Right lung (tissue), 5 donors: ENCODE measurements around the gene ATRX. TPM values are rescaled to one million over a fixed set of nuclear protein-coding genes. Genes with fewer than 3 reads are reported as not detected.
"Not testable (repeated sequence)": the region's sequence is repeated elsewhere in the genome, so short reads cannot be mapped to it uniquely, and the experiment has no call there.

Source experiments
- DNase-seq, 2 donors: peaks; one replicate each; pipeline ENCODE4 v3.0.0-alpha.2; 2013
- polyA plus RNA-seq, 5 donors: library from polyadenylated mRNA; unstranded; fragments of 120-200 nt; gene quantifications; one replicate each; pipeline versions ENCODE4 v1.2.1 to v1.2.3, GENCODE V29; 2013; ENCODE audit warnings: inconsistent platforms in 1 of 5, low replicate concordance in 1 of 5; ENCODE audit not compliant: insufficient read length in 5 of 5, insufficient read depth in 1 of 5

ATRX gene
- polyA plus RNA-seq, 5 donors: 48.7 to 113 (median 109) TPM

GRCh38 chrX:77635373-77635772 lies 150.6 kb downstream of the ATRX start:
- no peak for DNase-seq

GRCh38 chrX:77628294-77629025 lies 157.6 kb downstream of the ATRX start:
- no peak for DNase-seq

- no peak for DNase-seq
Measured at GRCh38 chrX:77622672-77623071, 163.3 kb downstream of the ATRX start.

- DNase-seq: no peak
Measured at GRCh38 chrX:77622233-77622632, 163.8 kb downstream of the ATRX start.

- not testable (repeated sequence) for DNase-seq
Measured at GRCh38 chrX:77621453-77621852, 164.6 kb downstream of the ATRX start.

- no peak for DNase-seq
Measured at GRCh38 chrX:77617206-77617605, 168.8 kb downstream of the ATRX start.

GRCh38 chrX:77603635-77604336 lies 182.2 kb downstream of the ATRX start:
- no peak for DNase-seq

GRCh38 chrX:77597511-77597910 lies 188.5 kb downstream of the ATRX start:
- DNase-seq: no peak

- no peak for DNase-seq
Measured at GRCh38 chrX:77597090-77597489, 188.9 kb downstream of the ATRX start.

- DNase-seq: no peak
Measured at GRCh38 chrX:77595848-77596247, 190.2 kb downstream of the ATRX start.

- DNase-seq: no peak
Measured at GRCh38 chrX:77572322-77572721, 213.7 kb downstream of the ATRX start.

GRCh38 chrX:77565278-77565677 lies 220.7 kb downstream of the ATRX start:
- DNase-seq: no peak

- DNase-seq: no peak
Measured at GRCh38 chrX:77564823-77565222, 221.2 kb downstream of the ATRX start.

GRCh38 chrX:77561372-77561771 lies 224.6 kb downstream of the ATRX start:
- DNase-seq: no peak

- no peak for DNase-seq
Measured at GRCh38 chrX:77556276-77556675, 229.7 kb downstream of the ATRX start.

- no peak for DNase-seq
Measured at GRCh38 chrX:77548751-77549150, 237.3 kb downstream of the ATRX start.

- not testable (repeated sequence) for DNase-seq
Measured at GRCh38 chrX:77539778-77540177, 246.2 kb downstream of the ATRX start.

- DNase-seq: not testable (repeated sequence)
Measured at GRCh38 chrX:77531261-77531660, 254.8 kb downstream of the ATRX start.

GRCh38 chrX:77528034-77528433 lies 258.0 kb downstream of the ATRX start:
- peak in 1 of 2 donors; percentile 6 for DNase-seq

- DNase-seq: peak; percentile 56 to 64
Measured at GRCh38 chrX:77527233-77528001, 258.6 kb downstream of the ATRX start.

- no peak for DNase-seq
Measured at GRCh38 chrX:77519765-77520164, 266.3 kb downstream of the ATRX start.

- DNase-seq: no peak
Measured at GRCh38 chrX:77514177-77514576, 271.8 kb downstream of the ATRX start.

- no peak for DNase-seq
Measured at GRCh38 chrX:77510007-77510406, 276.0 kb downstream of the ATRX start.
